ENCODE measurements around the gene IL10RB.

- TF ChIP-seq CTCF (conservative IDR thresholded peaks at IDR 0.05; ENCODE audit: low read depth in 2 of 2) (no peak), CREB1 (CRISPR knock-in tag; IDR thresholded peaks at IDR 0.05; ENCODE audit: low read depth) (no peak), EZH2 (IDR thresholded peaks at IDR 0.05; ENCODE audit: low read depth, unreplicated experiment) (no peak), JUNB (IDR thresholded peaks at IDR 0.05; ENCODE audit: unreplicated experiment) (no peak)
Measured at GRCh38 chr21:33237486-33237885, 28.7 kb upstream of the IL10RB start.
